Left lobe of liver (tissue), 2 donors: Measurements from ENCODE around the gene CENPT. TPM values are rescaled to one million over a fixed set of nuclear protein-coding genes. Genes with fewer than 3 reads are reported as not detected.

Source experiments
- ATAC-seq: fragments of 200-7000 bp; cut with Tn5 transposase; one replicate; pipeline ENCODE4 v1.9.1; 2020; ENCODE audit warnings: mild to moderate bottlenecking, moderate library complexity
- DNase-seq: peaks from one replicate; pipeline ENCODE4 v3.0.0-alpha.2; 2020; ENCODE audit warnings: low spot score
- total RNA-seq: library from RNA; stranded (reverse); gene quantifications from one replicate; pipeline ENCODE4 v1.2.1, GENCODE V29; 2021
- donor health status: DM: no; HTN: no; CAD: no; lungs with moderate emphysema.
- donor health status: DM: no; HTN: yes; CAD: no.

The CENPT gene, protein sequence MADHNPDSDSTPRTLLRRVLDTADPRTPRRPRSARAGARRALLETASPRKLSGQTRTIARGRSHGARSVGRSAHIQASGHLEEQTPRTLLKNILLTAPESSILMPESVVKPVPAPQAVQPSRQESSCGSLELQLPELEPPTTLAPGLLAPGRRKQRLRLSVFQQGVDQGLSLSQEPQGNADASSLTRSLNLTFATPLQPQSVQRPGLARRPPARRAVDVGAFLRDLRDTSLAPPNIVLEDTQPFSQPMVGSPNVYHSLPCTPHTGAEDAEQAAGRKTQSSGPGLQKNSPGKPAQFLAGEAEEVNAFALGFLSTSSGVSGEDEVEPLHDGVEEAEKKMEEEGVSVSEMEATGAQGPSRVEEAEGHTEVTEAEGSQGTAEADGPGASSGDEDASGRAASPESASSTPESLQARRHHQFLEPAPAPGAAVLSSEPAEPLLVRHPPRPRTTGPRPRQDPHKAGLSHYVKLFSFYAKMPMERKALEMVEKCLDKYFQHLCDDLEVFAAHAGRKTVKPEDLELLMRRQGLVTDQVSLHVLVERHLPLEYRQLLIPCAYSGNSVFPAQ
- 23.1 TPM for total RNA-seq

DNA sequence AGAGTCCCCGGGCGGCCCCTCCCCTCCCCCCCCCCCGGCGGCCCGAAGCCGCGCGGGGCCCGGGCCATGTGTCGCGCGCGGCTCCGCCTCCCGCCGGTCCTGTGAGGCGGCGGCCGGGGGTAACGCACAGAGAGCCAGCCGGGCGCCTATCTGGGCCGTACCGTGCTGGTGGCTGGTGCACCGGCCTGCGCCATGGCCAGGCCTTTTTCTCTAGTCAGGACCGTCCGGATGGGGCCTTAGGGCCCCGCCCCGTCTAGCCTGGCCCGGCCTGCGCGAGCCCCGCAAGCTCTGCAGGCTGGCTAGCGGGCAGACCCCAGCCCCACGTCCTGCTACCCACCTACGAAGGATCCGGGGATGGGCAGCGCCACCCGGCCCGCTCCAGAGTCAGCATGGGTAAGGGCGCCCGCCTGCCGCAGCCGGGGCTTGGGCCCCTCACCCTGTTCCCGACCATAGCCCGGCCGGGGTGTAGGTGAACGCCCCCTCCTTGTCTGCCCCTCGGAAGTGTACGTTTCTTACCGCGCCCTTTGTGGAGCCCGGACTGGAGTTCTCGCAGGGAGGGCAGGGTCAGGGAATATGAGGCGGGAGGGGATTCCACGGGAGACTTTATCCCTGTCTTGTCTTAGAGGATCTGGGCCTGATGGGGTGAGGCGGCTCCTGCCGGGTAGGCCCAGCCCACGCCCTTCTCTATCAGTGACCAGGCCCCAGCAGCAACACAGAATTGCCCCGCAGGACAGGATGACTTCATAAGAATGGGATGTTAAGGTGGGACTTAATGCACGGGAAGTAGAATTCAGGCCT lies at the start of gene CENPT:
TSS of gene CENPT (minus strand) at position 630 of the 798 bp plus-strand sequence. CDS start 13,834 bp downstream, outside the sequence.
- DNase-seq, result no peak
- peak; percentile 67 for ATAC-seq

DNA sequence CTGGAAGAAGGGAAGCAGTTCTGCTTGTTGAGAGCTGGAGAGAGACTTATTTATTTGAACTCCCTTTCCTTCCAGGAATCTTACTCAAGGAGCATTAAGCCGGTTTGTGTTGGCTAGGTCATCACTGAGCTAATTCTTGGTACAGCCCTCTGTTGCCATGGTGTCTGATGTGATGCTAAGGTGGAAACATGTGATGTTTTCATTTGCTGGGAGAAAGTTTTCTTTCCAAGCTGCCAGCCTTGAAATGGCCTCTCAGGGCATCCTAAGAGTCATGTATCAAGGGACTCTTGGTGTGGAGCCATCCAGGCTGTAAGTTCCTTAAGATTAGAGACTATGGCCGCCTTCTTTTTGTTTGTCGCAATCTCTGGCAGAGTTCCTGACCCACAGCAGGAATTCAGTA lies 49.7 kb upstream of the CENPT start:
- ATAC-seq, result no peak

DNA sequence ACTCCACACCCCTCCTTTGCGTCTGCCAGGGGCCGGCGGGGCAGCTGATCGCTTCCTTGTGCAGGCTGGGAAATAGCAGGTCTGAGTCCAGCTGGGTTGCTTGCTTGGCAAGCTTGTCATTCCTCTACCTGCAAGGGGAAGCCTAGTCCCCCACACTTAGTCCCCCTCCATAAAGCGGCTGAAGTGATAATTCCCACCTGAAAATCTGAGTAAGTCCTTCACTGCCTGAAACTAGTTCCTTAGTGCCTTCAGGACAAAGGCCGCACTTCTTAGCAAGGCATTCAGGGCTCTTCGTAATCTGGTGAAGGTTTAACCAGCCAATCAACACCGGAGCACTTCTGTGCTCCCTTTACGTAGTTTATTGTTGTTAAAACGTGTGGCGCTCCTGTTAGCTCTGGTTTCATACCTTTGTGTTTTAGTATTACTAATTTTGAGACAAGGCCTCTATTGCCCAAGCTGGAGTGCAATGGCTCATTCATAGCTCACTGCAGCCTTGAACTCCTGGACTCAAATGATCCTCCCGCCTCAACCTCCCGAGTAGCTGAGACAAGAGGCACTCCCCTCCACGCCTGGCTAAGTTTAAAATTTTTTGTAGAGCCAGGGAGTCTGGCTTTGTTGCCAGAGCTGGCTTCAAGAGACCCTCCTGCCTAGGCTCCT lies 46.4 kb upstream of the CENPT start:
- no peak for DNase-seq
- ATAC-seq, result peak; percentile 6

More for the DNA sequence above, 49.7 kb upstream of the CENPT start:
- no peak for DNase-seq

DNA sequence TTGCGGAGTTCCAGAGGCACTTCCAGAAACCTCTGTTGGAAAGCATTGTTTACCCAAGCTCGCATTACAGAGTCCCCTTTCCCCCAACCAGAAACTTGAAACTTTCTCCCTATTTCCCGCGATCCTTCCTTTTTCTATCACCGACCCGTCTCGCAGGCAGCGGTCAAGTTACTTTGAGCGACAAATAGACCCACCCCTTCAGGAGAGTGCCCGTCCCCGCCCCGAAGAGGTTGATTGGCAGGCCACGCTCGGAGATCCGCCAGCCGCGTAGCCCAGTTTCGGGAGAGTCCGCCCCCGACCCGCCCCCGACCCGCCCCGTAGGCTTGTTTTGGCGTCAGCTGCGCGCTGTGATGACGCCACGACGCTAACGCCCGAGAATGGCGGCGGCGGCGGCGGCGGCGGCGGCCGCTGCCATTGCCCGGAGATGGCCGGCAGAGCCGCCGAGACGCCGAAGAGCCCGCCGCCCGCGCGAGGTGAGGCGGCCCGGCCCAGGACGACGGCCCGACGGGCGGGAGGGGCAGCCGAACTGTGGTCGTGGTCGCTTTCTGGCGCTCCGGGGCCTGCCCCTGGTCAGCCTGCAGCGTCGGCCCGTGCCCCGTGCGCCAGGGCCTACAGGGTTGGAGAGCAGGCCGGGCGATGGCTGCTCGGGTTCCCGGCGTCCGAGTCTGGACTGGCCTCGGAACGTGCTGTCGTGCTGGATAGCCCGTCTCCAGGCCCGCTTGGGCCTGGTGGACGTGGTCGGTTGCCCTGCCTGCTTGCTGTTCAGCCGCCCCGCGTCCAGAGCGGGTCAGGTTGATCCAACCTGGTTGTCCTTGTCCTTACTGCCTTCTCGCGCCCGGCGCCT lies 45.6 kb upstream of the CENPT start, which contains the start of gene PSKH1:
TSS of gene PSKH1 (plus strand) at position 356 of the 844 bp plus-strand sequence. CDS start 15,496 bp downstream, outside the sequence.
- peak; percentile 98 for ATAC-seq
- DNase-seq, result peak; percentile 97

DNA sequence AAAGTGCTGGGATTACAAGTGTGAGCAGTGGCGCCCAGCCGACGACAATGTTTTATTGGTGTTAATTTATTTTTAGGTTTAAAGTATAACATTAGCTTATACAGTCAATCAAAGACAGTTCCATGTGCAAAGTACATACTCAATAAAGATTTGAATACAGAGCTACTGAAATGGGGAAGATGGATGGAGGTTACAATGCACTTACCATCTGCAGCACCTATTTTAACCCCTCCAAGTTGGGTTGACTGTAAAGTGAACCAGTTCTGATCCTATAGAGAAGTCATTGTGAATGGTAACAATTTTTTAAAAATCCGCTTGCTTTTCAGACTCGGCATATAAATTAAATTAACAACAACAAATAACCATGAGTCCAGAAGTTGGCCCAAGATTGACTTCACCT lies 44.9 kb upstream of the CENPT start:
- DNase-seq, result no peak
- no peak for ATAC-seq

DNA sequence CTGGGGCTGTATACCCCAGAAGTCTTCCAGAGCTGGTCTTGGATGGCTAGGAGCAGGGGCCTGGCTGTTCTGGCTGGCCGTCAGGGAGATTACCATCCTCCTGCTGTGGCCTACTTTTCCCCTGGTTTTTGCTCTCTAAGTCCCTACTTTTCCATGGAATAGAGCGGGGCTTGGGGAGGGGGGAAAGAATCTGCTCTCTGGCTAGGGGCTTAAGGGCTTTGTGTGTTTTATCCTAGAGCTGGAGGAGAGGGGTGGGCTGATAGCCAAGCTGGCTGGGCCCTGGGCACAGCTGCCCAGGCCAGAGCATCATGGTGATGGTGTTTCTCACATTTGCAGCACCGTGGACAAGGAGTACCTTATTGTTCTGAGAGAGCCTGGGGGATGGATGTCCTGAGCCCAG lies 40.8 kb upstream of the CENPT start:
- no peak for ATAC-seq

DNA sequence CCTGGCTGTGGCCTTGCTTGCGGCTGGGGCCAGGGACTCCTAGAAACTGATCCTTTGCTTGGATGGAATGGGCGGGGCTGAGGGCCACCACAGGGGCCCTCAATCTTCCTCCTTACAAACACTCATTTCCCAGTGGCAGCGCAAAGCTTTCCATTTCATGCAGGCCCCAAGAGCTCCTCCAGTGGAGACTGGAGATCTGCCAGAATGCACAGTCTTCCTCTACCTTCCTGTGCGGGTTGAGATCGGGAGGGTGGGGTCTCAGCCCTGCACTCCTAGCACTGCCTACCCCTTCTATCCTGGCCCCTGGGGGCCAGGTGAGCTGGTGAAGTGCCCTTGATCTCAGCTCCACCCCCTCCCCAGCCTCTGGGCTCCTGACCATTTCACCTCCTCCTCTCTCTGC lies 38.9 kb upstream of the CENPT start:
- ATAC-seq (no peak), DNase-seq (no peak)

More for the DNA sequence above, 40.8 kb upstream of the CENPT start:
- no peak for DNase-seq

DNA sequence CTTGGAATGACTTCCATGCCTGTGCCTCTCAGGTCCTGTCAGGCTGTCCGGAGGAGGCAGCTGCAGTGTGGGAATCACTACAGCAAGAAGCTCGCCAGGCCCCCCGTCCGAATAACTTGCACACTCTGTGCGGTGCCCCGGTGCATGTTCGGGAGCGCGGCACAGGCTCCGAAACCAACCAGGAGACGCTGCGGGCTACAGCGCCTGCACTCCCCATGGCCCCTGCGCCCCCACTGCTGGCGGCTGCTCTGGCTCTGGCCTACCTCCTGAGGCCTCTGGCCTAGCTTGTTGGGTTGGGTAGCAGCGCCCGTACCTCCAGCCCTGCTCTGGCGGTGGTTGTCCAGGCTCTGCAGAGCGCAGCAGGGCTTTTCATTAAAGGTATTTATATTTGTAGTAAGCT lies 38.5 kb upstream of the CENPT start:
- ATAC-seq (no peak), DNase-seq (no peak)

DNA sequence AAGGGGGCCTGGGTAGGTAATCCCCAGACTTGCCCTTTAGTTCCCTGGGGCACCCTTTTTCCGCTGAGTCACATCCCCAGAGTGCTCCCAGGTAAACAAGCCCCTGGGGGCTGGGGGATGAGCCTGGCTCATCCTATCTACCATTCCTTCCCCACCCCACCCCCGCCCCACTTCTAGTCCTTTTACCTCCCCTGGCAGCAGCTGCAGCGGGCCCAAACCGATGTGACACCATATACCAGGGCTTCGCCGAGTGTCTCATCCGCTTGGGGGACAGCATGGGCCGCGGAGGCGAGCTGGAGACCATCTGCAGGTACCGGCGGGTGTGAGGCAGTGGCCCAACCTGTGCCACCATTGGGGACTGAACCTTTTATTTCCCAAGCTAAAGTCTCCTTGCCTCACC lies 38.1 kb upstream of the CENPT start:
- no peak for DNase-seq
- no peak for ATAC-seq

DNA sequence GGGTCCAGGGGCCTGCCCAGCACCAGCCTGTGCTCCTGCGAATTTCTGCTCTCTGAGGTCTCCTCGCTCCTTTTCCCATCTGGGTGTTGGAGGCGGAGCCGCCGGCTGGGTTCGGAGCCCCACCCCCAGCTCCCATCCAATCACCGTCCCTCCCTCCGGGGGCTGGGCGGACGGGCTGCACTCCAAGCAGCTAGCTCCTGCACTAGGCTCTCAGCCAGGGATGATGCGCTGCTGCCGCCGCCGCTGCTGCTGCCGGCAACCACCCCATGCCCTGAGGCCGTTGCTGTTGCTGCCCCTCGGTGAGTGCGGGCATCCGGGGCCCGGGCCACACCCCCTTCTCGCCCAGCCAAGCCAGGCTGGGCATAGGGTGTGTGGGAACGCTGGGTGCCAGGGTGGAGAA lies 37.2 kb upstream of the CENPT start, which contains the start of gene NRN1L:
TSS of gene NRN1L (plus strand) at position 202 of the 400 bp plus-strand sequence. CDS start at position 221, 19 bp downstream.
- ATAC-seq (peak; percentile 94), DNase-seq (peak; percentile 93)

DNA sequence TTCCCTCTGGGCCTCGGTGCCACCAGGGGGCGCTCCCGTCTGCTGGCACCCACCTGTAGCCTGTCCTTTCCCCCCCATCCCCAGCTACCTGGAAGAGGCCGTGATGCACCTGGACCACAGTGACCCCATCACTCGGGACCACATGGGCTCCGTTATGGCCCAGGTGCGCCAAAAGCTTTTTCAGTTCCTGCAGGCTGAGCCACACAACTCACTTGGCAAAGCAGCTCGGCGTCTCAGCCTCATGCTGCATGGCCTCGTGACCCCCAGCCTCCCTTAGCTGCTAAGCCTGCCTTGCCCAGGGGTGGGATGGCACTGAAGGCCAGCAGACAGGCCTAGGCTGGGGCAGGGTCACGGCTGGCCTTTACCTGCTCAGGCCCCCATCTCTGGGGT lies 36.4 kb upstream of the CENPT start:
- DNase-seq, result peak; percentile 71
- peak; percentile 76 for ATAC-seq

DNA sequence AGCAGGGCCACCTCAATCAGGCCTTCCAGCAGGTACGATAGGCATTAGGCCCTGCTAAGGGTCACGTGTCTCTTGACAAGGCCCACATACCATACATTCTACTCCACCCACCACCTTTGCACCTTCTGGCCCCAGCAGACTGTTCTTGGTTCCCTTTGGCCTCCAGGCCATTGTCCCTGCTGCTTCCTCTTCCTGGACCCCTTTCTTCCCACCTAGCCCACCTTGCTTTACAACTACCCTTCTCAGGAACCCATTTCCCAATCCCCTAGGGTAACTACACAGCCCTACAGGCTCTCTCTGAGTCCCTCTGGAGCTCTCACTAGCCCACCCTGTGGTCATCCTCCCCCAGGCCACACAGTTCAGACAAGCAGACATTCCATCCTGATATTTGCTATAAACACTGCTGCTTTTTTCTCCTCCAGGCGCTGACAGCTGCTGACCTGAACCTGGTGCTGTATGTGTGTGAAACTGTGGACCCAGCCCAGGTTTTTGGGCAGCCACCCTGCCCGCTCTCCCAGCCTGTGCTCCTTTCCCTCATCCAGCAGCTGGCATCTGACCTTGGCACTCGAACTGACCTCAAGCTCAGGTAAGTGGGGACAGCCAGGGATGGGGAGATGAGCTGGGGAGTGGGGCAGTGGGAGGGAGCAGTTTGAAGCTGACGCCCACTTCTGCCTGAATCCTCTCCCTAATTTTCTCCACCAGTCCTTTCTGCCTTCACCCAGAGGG lies 35.8 kb upstream of the CENPT start:
- no peak for ATAC-seq
- DNase-seq, result no peak

DNA sequence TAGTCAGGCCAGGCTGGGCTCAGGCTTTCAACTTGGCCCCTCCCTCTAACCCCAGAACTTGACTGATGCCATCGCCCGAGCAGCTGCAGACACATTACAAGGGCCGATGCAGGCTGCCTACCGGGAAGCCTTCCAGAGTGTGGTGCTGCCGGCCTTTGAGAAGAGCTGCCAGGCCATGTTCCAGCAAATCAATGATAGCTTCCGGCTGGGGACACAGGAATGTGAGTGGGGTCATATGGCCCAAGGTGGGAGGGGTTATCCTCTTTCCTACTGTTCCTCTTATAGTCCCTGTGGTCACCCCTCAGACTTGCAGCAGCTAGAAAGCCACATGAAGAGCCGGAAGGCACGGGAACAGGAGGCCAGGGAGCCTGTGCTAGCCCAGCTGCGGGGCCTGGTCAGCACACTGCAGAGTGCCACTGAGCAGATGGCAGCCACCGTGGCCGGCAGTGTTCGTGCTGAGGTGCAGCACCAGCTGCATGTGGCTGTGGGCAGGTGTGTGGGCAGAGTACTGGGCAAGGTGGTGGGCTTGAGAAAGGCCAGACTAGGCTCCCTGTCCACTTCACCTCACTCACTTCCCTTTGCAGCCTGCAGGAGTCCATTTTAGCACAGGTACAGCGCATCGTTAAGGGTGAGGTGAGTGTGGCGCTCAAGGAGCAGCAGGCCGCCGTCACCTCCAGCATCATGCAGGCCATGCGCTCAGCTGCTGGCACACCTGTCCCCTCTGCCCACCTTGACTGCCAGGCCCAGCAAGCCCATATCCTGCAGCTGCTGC lies 35.1 kb upstream of the CENPT start:
- peak; percentile 61 for DNase-seq
- ATAC-seq, result peak; percentile 38

DNA sequence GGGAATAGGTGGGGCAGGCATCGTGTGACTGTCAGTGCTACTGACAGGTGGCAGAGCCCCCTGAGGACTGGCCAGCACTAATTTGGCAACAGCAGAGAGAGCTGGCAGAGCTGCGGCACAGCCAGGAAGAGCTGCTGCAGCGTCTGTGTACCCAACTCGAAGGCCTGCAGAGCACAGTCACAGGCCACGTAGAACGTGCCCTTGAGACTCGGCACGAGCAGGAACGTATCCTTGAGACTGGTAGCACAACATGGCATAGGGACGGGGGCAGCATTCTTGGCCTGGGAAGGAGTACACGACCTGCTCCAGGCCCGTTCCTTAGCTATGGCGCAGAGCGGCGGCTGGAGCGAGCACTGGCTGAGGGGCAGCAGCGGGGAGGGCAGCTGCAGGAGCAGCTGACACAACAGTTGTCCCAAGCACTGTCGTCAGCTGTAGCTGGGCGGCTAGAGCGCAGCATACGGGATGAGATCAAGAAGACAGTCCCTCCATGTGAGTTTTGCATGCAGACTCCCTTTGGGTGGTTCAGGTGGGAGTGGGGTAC lies 34.2 kb upstream of the CENPT start:
- DNase-seq, result no peak

DNA sequence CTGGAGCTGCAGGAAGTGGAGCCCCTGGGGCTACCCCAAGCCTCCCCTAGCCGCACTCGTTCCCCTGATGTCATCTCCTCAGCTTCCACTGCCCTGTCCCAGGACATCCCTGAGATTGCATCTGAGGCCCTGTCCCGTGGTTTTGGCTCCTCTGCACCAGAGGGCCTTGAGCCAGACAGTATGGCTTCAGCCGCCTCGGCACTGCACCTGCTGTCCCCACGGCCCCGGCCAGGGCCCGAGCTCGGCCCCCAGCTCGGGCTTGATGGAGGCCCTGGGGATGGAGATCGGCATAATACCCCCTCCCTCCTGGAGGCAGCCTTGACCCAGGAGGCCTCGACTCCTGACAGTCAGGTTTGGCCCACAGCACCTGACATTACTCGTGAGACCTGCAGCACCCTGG lies 33.1 kb upstream of the CENPT start:
- DNase-seq (no peak), ATAC-seq (no peak)

More for the DNA sequence above, 34.2 kb upstream of the CENPT start:
- no peak for ATAC-seq

DNA sequence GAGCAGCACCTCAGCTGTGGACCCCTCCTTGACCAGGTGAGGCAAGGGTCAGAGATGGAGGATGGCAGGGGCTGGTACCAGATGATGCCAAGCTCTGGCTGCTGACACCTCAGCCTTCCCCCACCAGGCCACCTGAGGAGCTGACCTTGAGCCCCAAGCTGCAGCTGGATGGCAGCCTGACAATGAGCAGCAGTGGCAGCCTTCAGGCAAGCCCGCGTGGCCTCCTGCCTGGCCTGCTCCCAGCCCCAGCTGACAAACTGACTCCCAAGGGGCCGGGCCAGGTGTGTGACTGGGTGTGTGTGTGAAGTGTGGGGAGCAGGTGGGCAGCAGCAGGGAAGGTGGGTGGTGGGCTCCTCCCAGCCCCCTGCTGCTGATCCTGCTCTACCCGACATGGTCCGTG lies 32.4 kb upstream of the CENPT start:
- DNase-seq (no peak), ATAC-seq (no peak)

DNA sequence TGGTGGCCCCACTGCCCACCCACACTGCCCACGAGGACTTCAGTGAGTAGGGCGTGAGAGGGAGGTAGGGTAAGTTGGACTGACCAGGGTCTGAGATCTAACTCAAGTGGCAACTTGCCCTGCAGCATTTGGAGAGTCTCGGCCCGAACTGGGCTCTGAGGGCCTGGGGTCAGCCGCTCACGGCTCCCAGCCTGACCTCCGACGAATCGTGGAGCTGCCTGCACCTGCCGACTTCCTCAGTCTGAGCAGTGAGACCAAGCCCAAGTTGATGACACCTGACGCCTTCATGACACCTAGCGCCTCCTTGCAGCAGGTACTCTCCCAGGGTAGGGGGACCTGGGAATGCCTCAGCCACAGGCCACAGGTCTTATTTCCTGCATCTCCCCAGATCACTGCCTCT lies 32.0 kb upstream of the CENPT start:
- no peak for DNase-seq
- no peak for ATAC-seq

DNA sequence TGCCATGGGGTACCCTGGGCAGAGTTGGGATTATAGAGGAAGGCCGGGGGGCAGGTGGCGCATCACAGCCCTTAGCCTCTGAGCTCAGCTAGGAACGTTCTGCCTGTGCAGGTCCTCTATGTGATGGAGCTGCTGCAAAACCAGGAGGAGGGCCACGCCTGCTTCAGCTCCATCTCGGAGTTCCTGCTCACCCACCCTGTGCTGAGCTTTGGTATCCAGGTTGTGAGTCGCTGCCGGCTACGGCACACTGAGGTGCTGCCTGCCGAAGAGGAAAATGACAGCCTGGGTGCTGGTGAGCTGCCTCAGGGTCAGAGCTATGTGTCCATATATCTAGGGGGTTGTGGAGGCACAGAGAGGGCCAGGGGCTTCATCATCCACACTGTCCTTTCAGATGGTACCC lies 31.4 kb upstream of the CENPT start:
- no peak for DNase-seq
- ATAC-seq, result no peak
